ENCODE measurements around the gene ELAVL2.

DNA sequence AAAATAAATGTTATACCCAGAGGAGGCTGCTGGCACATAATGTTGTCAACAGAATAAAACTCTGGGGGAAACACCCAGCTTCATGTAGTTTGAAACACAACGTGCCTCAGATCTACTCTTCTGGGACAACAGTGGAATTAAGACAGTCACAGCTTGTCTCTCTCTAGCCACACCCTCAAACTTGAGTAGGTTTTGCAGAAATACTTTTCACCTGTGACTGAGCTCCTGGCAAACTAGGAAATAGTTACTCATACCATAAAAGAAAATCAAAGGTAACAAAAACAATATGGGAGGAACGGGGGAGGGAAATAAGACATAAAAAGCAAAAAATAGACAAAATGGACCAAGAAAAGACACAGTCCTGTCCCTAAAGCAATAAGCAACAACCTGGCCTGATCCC lies 14.4 kb downstream of the ELAVL2 start:
- TF ChIP-seq, protein P1, sequence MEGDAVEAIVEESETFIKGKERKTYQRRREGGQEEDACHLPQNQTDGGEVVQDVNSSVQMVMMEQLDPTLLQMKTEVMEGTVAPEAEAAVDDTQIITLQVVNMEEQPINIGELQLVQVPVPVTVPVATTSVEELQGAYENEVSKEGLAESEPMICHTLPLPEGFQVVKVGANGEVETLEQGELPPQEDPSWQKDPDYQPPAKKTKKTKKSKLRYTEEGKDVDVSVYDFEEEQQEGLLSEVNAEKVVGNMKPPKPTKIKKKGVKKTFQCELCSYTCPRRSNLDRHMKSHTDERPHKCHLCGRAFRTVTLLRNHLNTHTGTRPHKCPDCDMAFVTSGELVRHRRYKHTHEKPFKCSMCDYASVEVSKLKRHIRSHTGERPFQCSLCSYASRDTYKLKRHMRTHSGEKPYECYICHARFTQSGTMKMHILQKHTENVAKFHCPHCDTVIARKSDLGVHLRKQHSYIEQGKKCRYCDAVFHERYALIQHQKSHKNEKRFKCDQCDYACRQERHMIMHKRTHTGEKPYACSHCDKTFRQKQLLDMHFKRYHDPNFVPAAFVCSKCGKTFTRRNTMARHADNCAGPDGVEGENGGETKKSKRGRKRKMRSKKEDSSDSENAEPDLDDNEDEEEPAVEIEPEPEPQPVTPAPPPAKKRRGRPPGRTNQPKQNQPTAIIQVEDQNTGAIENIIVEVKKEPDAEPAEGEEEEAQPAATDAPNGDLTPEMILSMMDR (IDR thresholded peaks at IDR 0.05; ENCODE audit: poor library complexity, severe bottlenecking), result no peak
- TF ChIP-seq MXI1 (conservative IDR thresholded peaks at IDR 0.05; ENCODE audit: poor library complexity, severe bottlenecking) (no peak), EP300 (conservative IDR thresholded peaks at IDR 0.05; ENCODE audit: poor library complexity, severe bottlenecking) (no peak), TAF1 (IDR thresholded peaks at IDR 0.05; ENCODE audit: low read depth) (no peak)
